ENCODE data around the gene PM20D2.
"Not testable (repeated sequence)": the region's sequence is repeated elsewhere in the genome, so short reads cannot be mapped to it uniquely, and the experiment has no call there.

The PM20D2 gene, protein sequence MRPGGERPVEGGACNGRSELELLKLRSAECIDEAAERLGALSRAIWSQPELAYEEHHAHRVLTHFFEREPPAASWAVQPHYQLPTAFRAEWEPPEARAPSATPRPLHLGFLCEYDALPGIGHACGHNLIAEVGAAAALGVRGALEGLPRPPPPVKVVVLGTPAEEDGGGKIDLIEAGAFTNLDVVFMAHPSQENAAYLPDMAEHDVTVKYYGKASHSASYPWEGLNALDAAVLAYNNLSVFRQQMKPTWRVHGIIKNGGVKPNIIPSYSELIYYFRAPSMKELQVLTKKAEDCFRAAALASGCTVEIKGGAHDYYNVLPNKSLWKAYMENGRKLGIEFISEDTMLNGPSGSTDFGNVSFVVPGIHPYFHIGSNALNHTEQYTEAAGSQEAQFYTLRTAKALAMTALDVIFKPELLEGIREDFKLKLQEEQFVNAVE

DNA sequence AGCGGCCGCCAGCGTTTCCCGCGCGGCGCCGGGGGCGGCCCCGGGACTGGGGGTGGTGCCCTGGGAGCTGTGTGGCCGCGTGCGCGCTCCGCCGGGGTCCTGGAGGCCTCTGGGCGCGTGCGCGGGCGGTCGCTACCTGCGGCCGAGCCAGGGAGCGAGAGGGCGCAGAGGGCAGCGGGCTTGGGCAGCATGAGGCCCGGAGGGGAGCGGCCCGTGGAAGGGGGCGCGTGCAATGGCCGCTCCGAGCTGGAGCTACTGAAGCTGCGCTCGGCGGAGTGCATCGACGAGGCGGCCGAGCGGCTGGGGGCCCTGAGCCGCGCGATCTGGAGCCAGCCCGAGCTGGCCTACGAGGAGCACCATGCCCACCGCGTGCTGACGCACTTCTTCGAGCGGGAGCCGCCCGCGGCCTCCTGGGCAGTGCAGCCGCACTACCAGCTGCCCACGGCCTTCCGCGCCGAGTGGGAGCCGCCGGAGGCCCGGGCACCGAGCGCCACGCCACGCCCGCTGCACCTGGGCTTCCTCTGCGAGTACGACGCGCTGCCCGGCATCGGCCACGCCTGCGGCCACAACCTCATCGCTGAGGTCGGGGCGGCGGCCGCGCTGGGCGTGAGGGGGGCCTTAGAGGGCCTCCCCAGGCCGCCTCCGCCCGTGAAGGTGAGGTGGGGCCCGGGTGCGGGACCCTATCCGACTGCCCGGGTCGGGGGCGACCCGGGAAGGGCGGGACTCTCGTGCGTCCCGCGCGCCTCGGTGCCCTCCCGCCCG lies at the start of gene PM20D2:
PM20D2 (plus strand) TSS at position 100 of the 762 bp plus-strand sequence; CDS start at position 190, 90 bp downstream.
- peak; percentile 80 for DNase-seq (ENCODE audit: low spot score)

DNA sequence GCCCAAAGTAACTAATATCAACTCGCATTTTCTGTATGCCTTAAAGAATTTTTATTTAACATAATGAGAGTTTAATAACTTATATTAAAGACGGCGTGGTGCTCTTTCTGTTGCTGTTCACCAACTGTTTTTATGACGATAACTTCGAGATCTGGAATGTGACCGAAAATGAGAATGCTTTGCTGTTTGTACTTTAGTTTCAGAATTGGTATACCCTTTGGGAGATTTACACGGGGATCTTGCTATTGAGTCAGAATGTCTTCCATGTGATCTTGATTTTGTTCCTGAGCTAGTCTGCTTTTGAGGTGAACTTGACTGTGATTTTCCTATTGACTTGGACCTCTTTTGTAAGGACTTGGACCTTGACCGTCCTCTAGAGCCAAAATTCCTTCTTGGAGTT lies 47.4 kb upstream of the PM20D2 start:
- DNase-seq (ENCODE audit: low spot score): no peak

- no peak for DNase-seq (ENCODE audit: low spot score)
These were observed 45.7 kb upstream of the PM20D2 start for GRCh38 chr6:89100114-89100513.

DNA sequence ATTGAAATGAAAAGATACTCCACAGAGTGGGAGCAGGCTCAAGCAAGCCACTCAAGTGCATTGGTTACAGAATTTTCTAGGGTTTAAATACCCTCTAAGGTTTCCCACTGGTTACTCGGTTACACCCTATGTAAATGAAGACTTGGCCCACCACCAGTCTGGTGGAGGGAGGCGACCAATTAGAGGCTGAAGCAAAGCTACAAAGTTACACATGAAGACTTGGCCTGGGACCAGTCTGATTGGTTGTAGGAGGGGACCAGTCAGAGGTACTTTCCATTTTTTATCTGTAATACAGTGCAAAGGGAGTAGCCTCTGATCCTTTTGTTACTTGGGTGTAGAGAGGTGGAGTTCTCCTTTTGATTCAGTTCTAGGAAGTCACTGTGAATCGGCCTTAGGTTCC lies 35.6 kb upstream of the PM20D2 start:
- no peak for DNase-seq (ENCODE audit: low spot score)

GRCh38 chr6:89111933-89112332 lies 33.9 kb upstream of the PM20D2 start:
- no peak for DNase-seq (ENCODE audit: low spot score)

DNA sequence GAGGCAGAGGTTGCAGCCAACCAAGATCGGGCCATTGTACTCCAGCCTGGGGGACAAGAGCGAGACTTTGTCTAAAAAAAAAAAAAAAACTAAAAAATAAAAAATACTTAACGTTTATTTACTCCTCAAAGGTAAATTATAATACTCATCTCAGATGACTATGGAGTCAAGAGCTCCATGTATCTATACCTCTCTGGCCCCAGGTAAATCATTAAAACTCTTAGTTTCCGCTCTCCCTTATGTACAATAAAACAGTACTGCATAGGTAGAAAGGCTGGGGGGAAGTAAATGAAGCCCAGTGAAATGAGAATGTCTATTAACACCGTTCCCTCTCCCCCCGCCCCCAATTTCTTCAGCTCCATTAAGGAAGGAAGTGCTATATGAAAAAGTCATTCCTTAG lies 29.2 kb upstream of the PM20D2 start:
- DNase-seq (ENCODE audit: low spot score): no peak

GRCh38 chr6:89117211-89118108 lies 28.4 kb upstream of the PM20D2 start, which contains the start of gene SRSF12:
TSS of gene SRSF12 (minus strand) at chr6:89118071. CDS start at chr6:89117887, 184 bp downstream.
- peak; percentile 83 for DNase-seq (ENCODE audit: low spot score)

DNA sequence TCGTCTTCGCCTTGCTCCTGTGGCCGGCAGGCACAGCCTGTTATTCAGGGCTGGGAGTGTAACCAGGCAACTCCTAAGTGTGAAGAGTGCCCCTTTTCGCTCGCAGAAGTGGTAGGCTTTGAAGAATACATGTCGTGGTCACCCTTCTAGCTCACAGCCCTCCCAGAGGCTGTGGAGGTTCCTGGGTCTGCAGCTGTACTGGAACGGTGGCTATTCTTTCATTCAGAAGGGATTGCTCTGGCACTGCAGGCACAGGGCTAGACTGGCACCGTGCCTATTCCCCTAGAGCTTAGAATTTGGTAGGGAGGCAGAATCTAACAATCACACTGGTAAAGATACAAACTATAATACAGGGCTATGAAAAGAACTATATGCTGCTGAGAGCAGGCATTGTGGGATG lies 26.9 kb upstream of the PM20D2 start:
- DNase-seq (ENCODE audit: low spot score): no peak

GRCh38 chr6:89120371-89120770 lies 25.5 kb upstream of the PM20D2 start:
- DNase-seq (ENCODE audit: low spot score): no peak

DNA sequence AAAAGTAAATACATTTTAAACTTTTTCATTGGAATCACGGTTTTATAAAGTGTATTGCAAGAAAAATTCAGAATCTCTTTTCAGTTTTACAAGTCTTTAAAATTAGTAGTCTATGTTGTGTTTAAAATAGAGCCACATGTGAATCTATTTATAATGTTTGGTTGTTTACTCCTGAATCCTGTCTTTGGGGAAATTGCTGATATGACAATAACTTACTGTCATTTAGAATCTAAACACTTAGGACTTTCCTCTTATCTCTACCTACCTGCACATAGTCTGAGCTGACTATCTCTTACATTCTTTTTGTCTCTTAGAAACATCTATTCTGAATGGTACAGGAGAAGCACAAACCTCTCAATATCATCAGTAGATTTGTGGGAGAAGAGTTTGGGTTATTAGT lies 23.9 kb upstream of the PM20D2 start:
- no peak for DNase-seq (ENCODE audit: low spot score)

DNA sequence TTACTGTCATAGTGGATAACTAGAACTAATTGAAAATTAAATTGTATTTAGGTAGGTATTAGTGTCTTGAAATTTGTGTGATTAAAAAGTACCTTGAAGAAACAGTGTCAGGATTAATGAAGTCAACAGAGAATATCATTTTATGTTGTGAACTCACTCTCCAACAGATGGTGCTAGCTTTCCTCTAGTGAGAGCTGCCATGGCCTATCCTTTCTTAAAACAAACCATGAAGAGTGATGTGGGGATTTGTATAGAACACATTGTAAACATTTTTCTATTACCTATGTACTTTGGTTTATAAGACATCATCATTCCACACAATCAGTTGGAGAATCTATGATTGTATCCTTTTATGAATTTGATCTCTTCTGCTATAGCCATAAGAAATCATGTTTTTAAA lies 23.2 kb upstream of the PM20D2 start:
- DNase-seq (ENCODE audit: low spot score): peak; percentile 44

GRCh38 chr6:89128256-89128671 lies 17.6 kb upstream of the PM20D2 start:
- DNase-seq (ENCODE audit: low spot score): not testable (repeated sequence)

DNA sequence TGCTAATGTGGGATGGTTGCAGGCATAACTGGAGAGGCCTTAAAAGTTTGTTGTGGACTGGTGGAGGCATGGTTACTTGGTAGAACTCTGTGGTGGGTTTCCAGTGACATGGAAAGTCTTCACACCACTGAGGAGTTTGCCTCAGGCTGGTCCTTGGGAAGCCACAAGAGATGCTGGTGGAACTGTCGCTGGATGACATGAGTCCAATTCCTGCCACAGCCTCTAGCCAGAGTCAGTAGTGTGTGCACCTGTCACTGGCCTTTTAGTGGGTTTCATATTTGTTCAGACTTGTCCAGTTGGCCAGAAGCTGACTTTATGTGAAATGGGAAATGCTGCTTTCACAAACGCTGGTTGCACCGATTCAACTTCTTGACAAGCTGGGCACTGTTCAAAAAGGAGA lies 14.3 kb upstream of the PM20D2 start:
- no peak for DNase-seq (ENCODE audit: low spot score)

DNA sequence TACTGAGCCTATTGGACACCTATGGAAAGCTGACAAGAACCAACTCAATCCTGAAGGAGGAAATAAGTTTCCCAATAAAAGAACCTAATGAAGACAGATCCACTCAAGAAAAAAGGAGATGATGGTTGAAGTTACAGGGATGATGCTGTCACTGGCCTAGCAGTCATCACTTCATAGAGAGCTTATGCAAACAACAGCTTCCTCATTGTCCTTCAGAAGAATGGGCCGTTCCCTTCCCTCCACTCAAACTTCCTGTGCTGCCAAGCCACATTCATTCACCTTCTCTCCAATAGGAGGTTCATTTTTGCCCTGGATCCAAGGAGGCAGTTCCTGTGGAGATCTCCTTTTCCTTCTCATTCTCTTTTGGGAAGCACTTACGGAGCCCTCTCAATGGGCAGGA lies 13.8 kb upstream of the PM20D2 start:
- DNase-seq (ENCODE audit: low spot score): no peak

GRCh38 chr6:89133981-89134380 lies 11.9 kb upstream of the PM20D2 start:
- DNase-seq (ENCODE audit: low spot score): no peak

DNA sequence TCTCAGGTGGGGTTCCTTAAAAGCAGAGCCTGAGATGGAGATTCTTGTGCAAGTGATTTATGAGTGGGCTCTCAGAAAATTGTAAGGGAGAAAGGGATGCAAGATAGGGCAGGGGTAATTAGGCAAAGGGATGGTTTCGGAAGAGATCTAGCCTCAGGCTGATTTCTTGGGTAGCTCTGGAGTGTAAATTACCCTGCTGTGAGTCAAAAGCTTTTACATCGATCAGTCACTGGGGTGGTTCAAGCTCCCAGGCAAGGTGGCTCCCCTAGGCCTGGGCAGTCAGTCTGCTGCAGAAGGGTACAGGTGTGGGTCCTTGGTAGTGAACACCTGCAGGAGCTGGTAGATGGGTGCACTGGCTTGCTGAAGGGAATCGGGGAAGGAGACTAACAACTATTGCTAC lies 11.1 kb upstream of the PM20D2 start:
- no peak for DNase-seq (ENCODE audit: low spot score)

DNA sequence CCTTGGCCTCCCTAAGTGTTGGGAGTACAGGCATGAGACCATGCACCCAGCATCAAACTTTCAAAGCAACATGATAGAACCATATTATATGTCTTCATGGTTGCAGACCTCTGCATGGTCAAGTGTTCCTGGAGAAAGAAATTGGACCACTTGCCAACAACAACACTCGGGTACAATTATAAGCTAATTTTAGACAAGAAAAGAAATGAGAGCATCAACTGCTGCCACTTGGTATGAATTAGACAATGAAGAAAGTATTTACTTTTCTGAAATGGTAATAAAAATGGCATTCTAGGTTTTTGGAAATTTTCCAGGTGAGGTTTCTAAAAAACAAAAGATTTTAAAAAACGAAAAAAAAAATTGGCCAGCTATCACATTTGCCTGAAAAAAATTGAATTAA lies 7.7 kb upstream of the PM20D2 start:
- no peak for DNase-seq (ENCODE audit: low spot score)

- DNase-seq (ENCODE audit: low spot score): no peak
These were observed 6.1 kb upstream of the PM20D2 start for GRCh38 chr6:89139509-89140346.

DNA sequence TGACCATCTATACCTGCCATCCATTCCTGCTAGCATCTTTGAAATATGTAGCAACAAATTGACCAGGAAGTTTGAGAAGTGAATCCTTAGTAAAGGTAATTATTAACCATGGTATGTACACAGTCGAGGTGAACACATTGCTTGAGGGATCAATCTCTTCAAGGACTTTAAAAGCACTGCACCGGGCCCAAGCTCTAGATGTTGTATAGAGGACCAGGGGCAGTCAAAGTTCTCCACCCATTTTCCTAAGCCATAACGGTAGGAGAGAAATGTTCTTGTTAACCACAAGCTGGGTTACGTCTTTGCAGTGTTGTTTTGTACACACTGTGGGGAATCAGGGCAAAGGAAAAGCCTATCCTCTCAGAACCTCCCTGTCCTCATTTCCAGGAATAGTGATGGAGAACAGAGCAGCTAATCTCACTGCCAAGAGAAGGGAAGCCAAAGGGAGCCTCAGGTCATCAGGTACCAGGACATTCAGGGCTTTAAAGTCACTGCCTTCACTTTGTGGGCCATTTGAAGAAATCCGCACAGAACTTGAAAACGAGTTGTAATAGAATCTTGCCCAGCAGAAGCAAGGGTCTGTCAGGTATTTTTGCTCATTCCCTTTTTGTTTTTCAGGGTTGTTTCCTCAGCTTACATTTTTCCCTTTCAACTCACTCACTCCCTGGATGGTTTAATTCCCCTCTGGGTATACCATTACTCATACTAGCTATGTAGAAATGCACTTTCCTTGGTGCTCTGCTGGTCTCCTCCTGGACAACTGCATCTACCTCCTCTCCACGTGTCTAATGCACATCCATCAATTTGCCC lies 5.3 kb upstream of the PM20D2 start:
- peak; percentile 17 for DNase-seq (ENCODE audit: low spot score)

DNA sequence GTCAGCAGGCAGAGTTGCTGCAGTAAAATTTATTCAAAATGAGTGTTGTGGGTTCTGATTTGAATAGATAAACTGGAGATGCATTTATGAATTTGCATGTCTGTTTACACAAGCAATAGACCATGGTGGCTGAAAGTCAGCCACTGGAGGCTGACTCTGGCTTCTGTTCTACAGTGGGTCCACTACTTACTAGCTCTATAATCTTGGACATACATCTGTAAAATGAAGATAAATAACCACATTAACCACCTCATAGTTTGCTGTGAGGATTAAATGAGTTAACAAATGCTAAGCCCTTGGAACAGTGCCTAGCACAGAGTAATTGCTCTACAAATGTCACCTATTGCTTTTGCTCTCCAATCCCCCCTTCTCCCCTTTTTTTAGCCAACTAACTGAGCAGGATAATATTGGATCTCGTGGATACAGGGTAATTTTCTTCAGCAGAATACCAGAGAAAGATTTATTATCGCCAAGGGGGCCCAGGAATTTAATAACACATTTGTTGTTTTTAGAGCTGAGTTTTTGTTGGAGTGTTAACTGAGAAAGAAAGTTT lies 1.4 kb upstream of the PM20D2 start:
- no peak for DNase-seq (ENCODE audit: low spot score)
